Thoracic aorta (tissue), 2 donors: Measurements from ENCODE around the gene PHLDA1. TPM values are rescaled to one million over a fixed set of nuclear protein-coding genes. Genes with fewer than 3 reads are reported as not detected.
"Not testable (repeated sequence)": the region's sequence is repeated elsewhere in the genome, so short reads cannot be mapped to it uniquely, and the experiment has no call there.

Source experiments
- ATAC-seq: fragments of 150-250 bp; one replicate; pipeline ENCODE4 v1.8.0; 2017; ENCODE audit warnings: low read depth; ENCODE audit not compliant: insufficient number of reproducible peaks, low FRiP score
- DNase-seq: peaks from one replicate; pipeline ENCODE4 v3.0.0-alpha.2; 2020; ENCODE audit warnings: low spot score
- H3K27ac ChIP-seq, 2 donors: fragments of 200-600 bp; sonication (generic); 1 replicate in 1 of 2; 2 replicates in 1 of 2; pipeline ENCODE4 v1.5.1; 2016; ENCODE audit warnings: mild to moderate bottlenecking in 2 of 2, moderate library complexity in 2 of 2
- H3K27me3 ChIP-seq: fragments of 200-600 bp; sonication (generic); replicated peaks from 2 replicates; pipeline ENCODE4 v1.6.0; 2016; ENCODE audit warnings: mild to moderate bottlenecking; ENCODE audit not compliant: insufficient read depth
- H3K36me3 ChIP-seq: fragments of 200-600 bp; sonication (generic); one replicate; pipeline ENCODE4 v1.5.1; 2016
- H3K4me1 ChIP-seq, 2 donors: fragments of 200-600 bp; sonication (generic); 1 replicate in 1 of 2; 2 replicates in 1 of 2; pipeline versions ENCODE4 v1.5.1 to v1.6.0; 2016; ENCODE audit warnings: low read depth in 2 of 2, mild to moderate bottlenecking in 1 of 2; ENCODE audit not compliant: control insufficient read depth in 1 of 2
- H3K4me3 ChIP-seq: fragments of 200-600 bp; sonication (generic); 2 replicates; pipeline ENCODE4 v1.5.1; 2016; ENCODE audit warnings: mild to moderate bottlenecking
- H3K9me3 ChIP-seq: fragments of 200-600 bp; sonication (generic); 2 replicates; pipeline ENCODE4 v1.5.1; 2016
- total RNA-seq, 2 donors: library from RNA; depleted of rRNA; stranded (reverse); fragments of >200 nt; gene quantifications; one replicate each; pipeline versions ENCODE4 v1.1.0 to v1.2.3, GENCODE V29; 2016
- TF ChIP-seq, protein P1 (sequence below): fragments of 200-600 bp; sonication (generic); IDR thresholded peaks from one replicate; pipeline ENCODE4 v1.5.1; 2019; ENCODE audit warnings: antibody characterized with exemption

The PHLDA1 gene
- total RNA-seq, 2 donors from 2014 or later: 27.3 to 35.3 TPM

- H3K4me1 ChIP-seq: peaks cover 0 to 4% of the 10 kb centered on the region in 2 donors
- H3K4me3 ChIP-seq: no peak overlapping the region
- DNase-seq (no peak), ATAC-seq (no peak)
- no peaks in the 10 kb centered on the region for H3K27me3 ChIP-seq
- H3K36me3 ChIP-seq: no peaks in the 10 kb centered on the region
- TF ChIP-seq, protein P1, sequence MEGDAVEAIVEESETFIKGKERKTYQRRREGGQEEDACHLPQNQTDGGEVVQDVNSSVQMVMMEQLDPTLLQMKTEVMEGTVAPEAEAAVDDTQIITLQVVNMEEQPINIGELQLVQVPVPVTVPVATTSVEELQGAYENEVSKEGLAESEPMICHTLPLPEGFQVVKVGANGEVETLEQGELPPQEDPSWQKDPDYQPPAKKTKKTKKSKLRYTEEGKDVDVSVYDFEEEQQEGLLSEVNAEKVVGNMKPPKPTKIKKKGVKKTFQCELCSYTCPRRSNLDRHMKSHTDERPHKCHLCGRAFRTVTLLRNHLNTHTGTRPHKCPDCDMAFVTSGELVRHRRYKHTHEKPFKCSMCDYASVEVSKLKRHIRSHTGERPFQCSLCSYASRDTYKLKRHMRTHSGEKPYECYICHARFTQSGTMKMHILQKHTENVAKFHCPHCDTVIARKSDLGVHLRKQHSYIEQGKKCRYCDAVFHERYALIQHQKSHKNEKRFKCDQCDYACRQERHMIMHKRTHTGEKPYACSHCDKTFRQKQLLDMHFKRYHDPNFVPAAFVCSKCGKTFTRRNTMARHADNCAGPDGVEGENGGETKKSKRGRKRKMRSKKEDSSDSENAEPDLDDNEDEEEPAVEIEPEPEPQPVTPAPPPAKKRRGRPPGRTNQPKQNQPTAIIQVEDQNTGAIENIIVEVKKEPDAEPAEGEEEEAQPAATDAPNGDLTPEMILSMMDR: no peak
- H3K27ac ChIP-seq: no peak overlapping the region
- no peaks in the 10 kb centered on the region for H3K9me3 ChIP-seq
Measured at GRCh38 chr12:75994069-75994740, 37.4 kb downstream of the PHLDA1 start.

GRCh38 chr12:75991753-75992152, 39.8 kb downstream of the PHLDA1 start:
- DNase-seq (no peak), ATAC-seq (no peak)
- Histone ChIP-seq H3K4me3 (no peak overlapping the region), H3K27ac (no peak overlapping the region), H3K27me3 (no peaks in the 10 kb centered on the region), H3K9me3 (no peaks in the 10 kb centered on the region), H3K36me3 (no peaks in the 10 kb centered on the region), H3K4me1 (no peaks in the 10 kb centered on the region)
- TF ChIP-seq, protein P1: no peak

- Histone ChIP-seq H3K27me3 (no peaks in the 10 kb centered on the region), H3K9me3 (no peaks in the 10 kb centered on the region), H3K27ac (no peak overlapping the region), H3K4me3 (no peak overlapping the region), H3K4me1 (no peaks in the 10 kb centered on the region), H3K36me3 (no peaks in the 10 kb centered on the region)
- DNase-seq (no peak), ATAC-seq (no peak)
- TF ChIP-seq, protein P1: no peak
Measured at GRCh38 chr12:75990189-75990912, 41.2 kb downstream of the PHLDA1 start.

DNA sequence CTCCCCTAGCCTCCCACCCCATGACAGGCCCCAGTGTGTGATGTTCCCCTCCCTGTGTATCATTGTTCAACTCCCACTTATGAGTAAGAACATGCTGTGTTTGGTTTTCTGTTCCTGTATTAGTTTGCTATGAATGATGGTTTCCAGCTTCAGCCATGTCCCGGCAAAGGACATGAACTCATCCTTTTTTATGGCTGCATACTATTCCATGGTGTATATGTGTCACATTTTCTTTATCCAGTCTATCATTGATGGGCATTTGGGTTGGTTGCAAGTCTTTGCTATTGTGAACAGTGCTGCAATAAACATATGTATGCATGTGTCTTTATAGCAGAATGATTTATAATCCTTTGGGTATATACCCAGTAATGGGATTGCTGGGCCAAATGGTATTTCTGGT, 43.9 kb downstream of the PHLDA1 start:
- H3K9me3 ChIP-seq, H3K4me3 ChIP-seq, H3K27me3 ChIP-seq, H3K27ac ChIP-seq, H3K36me3 ChIP-seq, ATAC-seq, DNase-seq, H3K4me1 ChIP-seq: not testable (repeated sequence)

DNA sequence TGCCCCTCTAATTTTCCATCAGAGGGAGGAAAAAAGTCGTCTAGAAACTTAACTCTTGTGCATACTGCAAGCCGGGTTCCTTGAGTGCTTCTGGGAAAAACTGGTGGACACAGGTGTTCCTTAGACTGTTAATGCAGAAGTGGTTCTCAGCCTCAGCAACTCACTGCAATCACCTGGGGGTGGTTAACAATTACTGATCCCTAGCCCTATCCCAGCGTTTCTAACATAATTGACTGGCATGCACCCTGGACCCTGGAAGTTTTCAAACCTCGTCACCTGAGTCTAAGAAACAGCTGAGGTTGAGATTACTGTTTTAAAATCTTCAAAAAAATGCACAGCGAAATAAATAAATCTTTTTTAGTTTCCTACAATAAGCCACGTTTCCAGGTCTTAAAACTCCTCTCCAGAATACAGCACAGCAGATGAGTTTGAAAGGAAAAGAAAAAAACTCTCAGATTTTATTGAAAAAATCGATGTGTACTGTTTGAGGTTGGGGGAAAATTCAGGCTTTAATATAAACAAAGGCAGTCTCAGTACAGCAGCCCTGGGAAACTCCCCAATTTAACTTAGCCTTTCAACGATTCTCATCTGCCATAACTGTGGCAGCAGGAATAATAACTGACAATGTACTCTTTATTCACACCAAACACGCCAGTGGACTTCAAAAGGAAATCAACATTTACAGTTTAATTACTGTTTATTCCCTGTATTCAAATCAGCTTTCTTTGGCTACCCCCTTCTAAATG, 45.4 kb downstream of the PHLDA1 start:
- Histone ChIP-seq H3K27me3 (no peaks in the 10 kb centered on the region), H3K27ac (no peak overlapping the region), H3K4me1 (peaks cover 10 to 19% of the 10 kb centered on the region in 2 donors), H3K36me3 (no peaks in the 10 kb centered on the region), H3K9me3 (no peaks in the 10 kb centered on the region), H3K4me3 (no peak overlapping the region)
- TF ChIP-seq, protein P1: no peak
- DNase-seq: no peak
- no peak for ATAC-seq
